KBM-7 (cell line): ENCODE measurements around the gene ARHGDIG.
"Not testable (repeated sequence)": the region's sequence is repeated elsewhere in the genome, so short reads cannot be mapped to it uniquely, and the experiment has no call there.

Source experiments
- DNase-seq: peaks from one replicate; pipeline ENCODE4 v3.0.0-alpha.2; 2015
- in situ Hi-C: fragments of 300-500 bp; cut with MboI; formaldehyde crosslinking; loops from 2 replicates; pipeline ENCODE4 v1.14.3; 2020; ENCODE audit warnings: low sequenced_read_pairs, low pct_unique_long_range_greater_than_20kb, mixed read lengths

The ARHGDIG gene

DNA sequence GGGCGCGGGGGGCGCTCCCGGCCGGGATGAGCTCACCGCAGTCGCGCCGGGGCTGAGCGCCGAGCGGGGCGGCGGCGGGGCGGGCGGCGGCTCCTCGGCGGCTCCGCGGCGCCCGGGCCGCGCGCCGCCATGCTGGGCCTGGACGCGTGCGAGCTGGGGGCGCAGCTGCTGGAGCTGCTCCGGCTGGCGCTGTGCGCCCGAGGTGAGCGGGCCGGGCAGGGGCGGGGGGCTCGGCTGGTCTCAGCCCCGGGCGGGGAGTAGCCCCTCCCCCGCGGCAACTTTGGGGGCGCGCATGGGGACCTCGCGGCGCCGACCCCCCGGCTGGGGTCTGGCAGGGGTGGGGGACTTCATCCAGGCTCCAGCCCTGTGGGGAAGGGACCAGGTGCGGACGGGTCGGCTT lies at the start of gene ARHGDIG:
TSS of gene ARHGDIG (plus strand) at position 40 of the 400 bp plus-strand sequence. CDS start at position 130, 90 bp downstream.
- in situ Hi-C loops, result no loop called here

DNA sequence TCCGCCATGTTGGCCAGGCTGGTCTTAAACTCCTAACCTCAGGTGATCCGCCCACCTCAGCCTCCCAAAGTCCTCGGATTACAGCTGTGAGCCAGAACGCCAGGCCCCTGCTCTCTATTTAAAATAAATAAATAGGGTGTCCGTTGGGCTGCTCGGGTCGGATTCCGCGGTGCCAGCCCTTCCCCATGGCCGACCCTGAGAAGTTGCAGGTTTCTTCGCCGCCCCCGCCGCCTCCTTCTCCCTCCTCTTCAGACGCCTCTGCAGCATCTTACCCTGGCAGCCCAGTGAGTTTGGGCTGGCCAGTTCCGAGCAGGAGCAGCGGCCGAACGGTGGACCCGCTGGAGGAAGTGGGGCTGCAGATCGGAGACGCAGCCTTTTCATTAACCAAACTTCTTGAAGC lies 49.4 kb upstream of the ARHGDIG start:
- no peak for DNase-seq
- in situ Hi-C loops, result no loop called here

More for the DNA sequence above, at the start of gene ARHGDIG:
- no peak for DNase-seq

DNA sequence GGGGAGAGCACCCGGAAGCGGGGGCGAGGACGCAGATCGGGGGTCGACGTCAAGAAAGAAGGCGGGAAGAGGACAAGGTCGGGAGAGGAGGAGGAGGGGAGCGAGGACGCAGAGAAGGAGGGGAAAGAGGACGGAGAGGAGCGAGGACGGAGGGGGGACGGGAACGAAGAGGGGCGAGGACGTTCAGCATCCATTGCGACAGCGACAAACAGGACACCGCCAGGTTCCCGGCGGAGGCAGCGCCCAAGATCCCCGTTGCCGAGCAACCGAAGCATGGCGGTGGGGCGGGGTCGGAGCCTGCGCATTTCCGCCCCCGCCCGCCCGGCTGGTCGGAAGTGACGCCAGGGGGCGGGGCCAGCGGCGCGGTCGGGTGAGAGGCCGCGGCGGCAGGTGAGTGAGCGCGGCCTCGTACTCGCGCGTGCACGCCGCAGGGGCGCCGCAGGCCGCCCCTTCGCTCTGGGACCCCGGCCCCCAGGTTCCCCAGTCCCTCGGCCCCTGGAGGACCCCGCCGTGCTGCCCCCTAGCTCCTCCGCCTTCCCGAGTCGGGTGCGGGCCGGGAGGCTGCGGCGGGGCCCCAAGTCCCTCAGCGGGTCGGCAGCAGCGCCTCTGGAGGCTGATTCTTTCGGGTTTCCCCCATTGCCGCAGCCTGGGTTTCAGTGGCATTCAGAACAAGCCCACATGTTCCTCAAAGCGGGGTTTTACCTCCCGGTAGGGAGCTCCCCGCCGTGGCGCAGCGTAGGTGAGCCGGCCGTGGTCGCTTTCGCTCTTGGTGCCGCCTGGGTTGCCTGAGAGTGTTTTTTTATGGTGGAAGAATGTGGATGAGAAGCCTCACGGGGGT lies 45.7 kb upstream of the ARHGDIG start, which contains the start of gene FAM234A:
TSS of gene FAM234A (plus strand) at position 354 of the 838 bp plus-strand sequence. CDS start 19,593 bp downstream, outside the sequence.
- in situ Hi-C loops, result no loop called here

DNA sequence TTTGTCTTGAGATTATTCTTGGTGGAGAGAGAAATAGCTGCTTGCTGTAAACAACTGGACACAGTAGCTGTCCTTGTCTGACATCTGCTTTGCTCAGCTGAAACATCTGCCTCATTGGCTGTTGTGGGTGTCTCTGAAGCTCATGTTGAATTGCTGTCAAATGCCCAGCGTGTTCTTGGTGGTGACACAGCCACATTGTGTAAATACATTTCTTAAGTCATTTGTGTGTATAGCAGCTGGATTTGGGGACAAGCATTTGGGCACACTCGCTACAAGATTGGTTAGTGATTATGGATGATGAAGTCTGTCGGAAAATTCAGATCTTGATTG lies 40.5 kb upstream of the ARHGDIG start:
- DNase-seq, result no peak
- in situ Hi-C loops, result no loop called here

More for the DNA sequence above, 45.7 kb upstream of the ARHGDIG start, which contains the start of gene FAM234A:
- peak; percentile 95 for DNase-seq

- no peak for DNase-seq
- in situ Hi-C loops, result no loop called here
These were observed 39.8 kb upstream of the ARHGDIG start for GRCh38 chr16:240559-240958.

- in situ Hi-C loops, result no loop called here
- DNase-seq, result no peak
These were observed 38.1 kb upstream of the ARHGDIG start for GRCh38 chr16:242281-242680.

DNA sequence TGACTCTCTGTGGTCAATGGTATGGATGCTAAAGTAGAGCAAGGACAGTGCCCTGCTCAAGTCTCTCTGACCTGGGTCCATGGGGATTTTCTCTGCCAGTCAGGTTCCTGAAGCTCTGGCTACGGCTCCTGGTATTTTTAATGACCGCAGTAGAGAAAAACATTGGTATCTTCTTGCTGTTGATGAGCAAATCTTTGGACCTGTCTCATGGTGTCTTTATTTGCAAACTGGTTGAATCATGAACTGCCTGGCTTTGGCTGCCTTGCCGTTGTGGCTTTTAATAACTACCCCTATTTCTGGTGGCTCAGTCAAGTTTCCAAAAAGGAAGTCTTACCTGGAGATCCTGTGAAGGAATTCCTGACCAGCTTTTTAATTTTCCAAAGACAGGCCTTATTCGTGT lies 37.0 kb upstream of the ARHGDIG start:
- in situ Hi-C loops, result no loop called here
- DNase-seq, result no peak

DNA sequence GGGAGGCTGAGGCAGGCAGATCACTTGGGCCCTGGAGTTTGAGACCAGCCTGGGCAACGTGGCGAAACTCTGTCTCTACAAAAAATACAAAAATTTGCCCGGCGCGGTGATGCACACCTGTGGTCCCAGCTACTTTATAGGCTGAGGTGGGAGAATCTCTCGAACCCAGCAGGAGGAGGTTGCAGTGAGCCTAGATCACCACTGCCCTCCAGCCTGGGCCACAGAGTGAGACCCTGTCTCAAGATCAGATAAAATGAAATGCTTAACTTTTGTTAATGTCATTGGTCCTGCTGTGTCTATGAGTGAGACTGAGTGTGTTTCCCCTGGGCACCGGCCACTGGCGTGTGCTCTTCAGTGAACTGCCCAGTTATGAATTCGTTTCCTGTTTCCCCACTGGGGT lies 35.3 kb upstream of the ARHGDIG start:
- in situ Hi-C loops, result no loop called here

GRCh38 chr16:247027-247426 lies 33.4 kb upstream of the ARHGDIG start:
- DNase-seq, result no peak
- in situ Hi-C loops, result no loop called here

More for the DNA sequence above, 35.3 kb upstream of the ARHGDIG start:
- DNase-seq, result no peak

- DNase-seq, result no peak
These were observed 31.0 kb upstream of the ARHGDIG start for GRCh38 chr16:249431-249830.

DNA sequence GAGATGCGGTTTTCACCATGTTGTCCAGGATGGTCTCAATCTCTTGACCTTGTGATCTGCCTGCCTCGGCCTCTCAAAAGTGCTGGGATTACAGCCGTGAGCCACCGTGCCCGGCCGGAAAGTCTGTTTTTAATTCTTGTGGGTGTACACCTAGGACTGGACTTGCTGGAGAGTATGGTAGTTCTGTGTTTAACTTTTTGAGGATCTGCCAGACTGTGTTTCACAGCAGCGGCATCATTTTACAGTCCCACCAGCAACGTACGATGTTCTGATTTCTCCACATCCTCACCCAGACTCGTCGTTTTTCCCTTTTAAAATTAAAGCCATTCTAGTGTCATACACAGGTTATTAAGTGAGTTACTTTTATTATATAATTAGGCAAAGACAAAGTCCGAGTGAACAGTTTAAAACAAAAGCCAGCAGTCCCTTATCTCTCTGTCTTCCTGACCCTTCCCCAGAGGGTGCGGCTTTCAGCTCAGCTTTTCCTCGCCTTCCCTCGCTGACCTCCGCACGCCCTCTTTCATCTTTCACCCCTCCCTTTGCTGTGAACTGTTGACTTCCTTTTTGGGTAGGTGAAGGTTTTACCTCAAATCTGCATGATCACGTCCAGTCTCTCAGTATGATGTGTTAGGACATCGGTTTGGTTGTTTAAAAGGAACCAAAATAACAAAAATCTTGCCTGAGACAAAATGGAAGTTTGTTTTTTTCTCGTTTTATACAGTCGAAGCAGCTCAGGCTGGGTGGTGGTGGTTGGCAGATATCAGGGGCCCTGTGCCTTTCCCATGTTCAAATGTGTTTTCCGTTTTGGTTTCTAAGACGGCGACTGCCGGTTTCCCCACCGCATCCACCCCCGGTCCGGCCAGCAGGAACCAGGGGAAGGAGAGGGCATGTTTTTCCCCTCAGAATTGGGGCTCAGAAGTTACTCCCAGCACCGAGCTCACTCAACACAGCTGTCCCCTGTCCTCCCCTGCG lies 27.7 kb upstream of the ARHGDIG start:
- in situ Hi-C loops, result no loop called here

More at GRCh38 chr16:249431-249830, 31.0 kb upstream of the ARHGDIG start:
- in situ Hi-C loops, result no loop called here

DNA sequence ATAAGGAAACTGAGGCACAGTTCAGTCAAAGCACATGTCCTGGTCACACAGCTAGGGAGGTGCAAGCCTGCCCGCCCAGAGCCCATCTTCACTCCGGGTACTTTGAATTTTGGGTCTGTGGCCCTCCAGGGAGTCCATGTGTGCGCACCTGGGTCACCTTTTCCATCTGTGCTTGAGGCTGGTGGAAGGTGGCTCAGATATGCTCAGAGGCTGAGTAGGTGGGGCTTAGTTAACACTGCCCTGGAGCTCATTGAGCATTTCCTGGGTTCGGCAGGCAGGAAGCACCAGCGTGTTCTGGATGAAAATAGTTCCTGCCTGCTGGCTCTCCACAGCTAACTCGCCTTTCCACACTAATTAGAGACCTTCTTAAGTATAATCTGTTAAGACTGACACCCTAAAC lies 26.6 kb upstream of the ARHGDIG start:
- in situ Hi-C loops, result no loop called here
- no peak for DNase-seq

More for the DNA sequence above, 27.7 kb upstream of the ARHGDIG start:
- DNase-seq, result no peak

GRCh38 chr16:254461-254860 lies 25.9 kb upstream of the ARHGDIG start:
- in situ Hi-C loops, result no loop called here
- DNase-seq, result no peak

DNA sequence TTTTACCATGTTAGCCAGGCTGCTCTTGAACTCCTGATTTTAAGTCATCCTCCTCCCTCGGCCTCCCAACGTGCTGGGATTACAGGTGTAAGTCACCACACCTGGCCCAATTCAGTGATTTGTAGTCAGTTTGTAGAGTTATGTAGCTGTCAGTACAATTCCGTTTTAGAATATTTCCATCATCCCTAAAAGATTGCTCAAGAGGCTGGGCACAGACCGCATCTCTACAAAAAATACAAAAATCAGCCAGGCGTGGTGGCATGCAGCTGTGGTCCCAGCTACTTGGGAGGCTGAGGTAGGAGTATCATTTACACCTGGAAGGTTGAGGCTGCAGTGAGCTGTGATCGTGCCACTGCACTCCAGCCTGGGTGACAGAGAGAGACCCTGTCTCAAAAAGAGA lies 25.2 kb upstream of the ARHGDIG start:
- in situ Hi-C loops, result no loop called here

GRCh38 chr16:258091-258490 lies 22.3 kb upstream of the ARHGDIG start:
- in situ Hi-C loops, DNase-seq: not testable (repeated sequence)

More for the DNA sequence above, 25.2 kb upstream of the ARHGDIG start:
- DNase-seq, result no peak

DNA sequence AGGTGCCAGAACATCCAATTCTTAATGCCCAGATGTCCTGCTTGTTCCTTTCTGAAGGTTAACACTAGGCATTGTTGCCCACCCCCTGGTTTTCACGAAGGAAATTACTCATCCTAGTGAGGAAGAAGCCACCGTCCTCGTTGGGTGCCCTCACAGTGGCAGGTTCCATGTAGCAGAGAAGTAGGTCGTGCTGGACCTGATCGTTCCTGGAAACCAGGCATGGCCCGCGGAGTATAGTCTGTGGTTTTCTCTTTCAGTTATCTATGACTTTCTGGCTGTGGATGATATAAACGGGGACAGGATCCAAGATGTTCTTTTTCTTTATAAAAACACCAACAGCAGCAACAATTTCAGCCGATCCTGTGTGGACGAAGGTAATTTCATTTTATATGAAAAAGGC lies 21.2 kb upstream of the ARHGDIG start:
- DNase-seq, result no peak
- in situ Hi-C loops, result no loop called here

- in situ Hi-C loops, result no loop called here
- DNase-seq, result no peak
These were observed 20.6 kb upstream of the ARHGDIG start for GRCh38 chr16:259814-260253.

DNA sequence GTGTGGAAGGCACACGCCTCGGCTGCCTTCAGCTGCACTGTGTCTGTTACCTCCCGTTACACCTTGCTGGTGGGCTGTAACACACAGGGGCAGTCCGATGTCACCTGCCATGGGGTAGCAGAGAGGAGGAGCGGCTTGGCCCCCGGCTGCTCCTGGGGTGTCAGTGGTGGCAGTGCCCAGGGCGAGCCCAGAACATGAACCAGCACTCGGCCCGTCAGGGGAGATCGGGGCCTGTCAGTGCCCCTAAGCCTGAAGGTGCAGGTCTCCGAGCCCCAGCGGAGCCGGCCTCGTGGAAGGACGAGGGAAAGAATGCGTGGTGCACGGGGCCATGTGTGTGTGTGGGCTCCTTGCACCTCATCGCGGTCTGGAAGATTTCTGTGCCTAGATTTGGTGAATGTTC lies 20.1 kb upstream of the ARHGDIG start:
- DNase-seq, result no peak
- in situ Hi-C loops, result no loop called here

GRCh38 chr16:261031-261691 lies 19.2 kb upstream of the ARHGDIG start:
- in situ Hi-C loops, result no loop called here
- no peak for DNase-seq
